H4 (cell line): ENCODE measurements around the gene SOST. TPM values are rescaled to one million over a fixed set of nuclear protein-coding genes. Genes with fewer than 3 reads are reported as not detected.

Experiments
- DNase-seq: peaks from one replicate; pipeline ENCODE4 v3.0.0-alpha.2; 2015; ENCODE audit warnings: low spot score
- total RNA-seq: library from RNA; depleted of rRNA; stranded (reverse); fragments of >200 nt; shearing (Covaris generic); gene quantifications from 2 replicates; pipeline ENCODE4 v1.2.3, GENCODE V29; 2014; rRNA removed

The SOST gene
- total RNA-seq, 1 experiment from 2014 or later, result 6.1 TPM

GRCh38 chr17:43707184-43707583 lies 51.4 kb downstream of the SOST start:
- DNase-seq, result no peak

GRCh38 chr17:43706235-43706634 lies 52.4 kb downstream of the SOST start:
- DNase-seq, result no peak

Other genes starting within 250 kb of the SOST start
- 8.1 and 8.9 TPM in 2 replicates for gene ETV4, start 212.5 kb downstream of the SOST start, total RNA-seq
- gene MEOX1, start 96.9 kb downstream of the SOST start, total RNA-seq, result not detected in 2 replicates
- gene DUSP3, start 20.2 kb upstream of the SOST start, total RNA-seq, result 34.3 and 37.3 TPM in 2 replicates
- gene CFAP97D1, start 21.6 kb upstream of the SOST start, total RNA-seq, result not detected in 2 replicates
- gene MPP3, start 74.4 kb upstream of the SOST start, total RNA-seq, result 4.0 and 4.3 TPM in 2 replicates
- gene CD300LG, start 88.4 kb upstream of the SOST start, total RNA-seq, result not detected in 2 replicates
- 1.2 and 1.8 TPM in 2 replicates for gene MPP2, start 148.7 kb upstream of the SOST start, total RNA-seq
- not detected in 2 replicates for gene PPY, start 183.7 kb upstream of the SOST start, total RNA-seq
- 0.17 TPM in 1 of 2 replicates, not detected in the other for gene PYY, start 195.1 kb upstream of the SOST start, total RNA-seq
- 1.0 and 3.1 TPM in 2 replicates for gene NAGS, start 245.8 kb upstream of the SOST start, total RNA-seq